Kidney glomerular epithelial cell (primary cell): ENCODE measurements around the gene ZNF444.

ENCODE experiments used
- DNase-seq: peaks from one replicate; lab custom pipeline; 2025; lab: John Stamatoyannopoulos, UW

ZNF444 gene

GRCh38 chr19:56123266-56123891 lies 17.7 kb upstream of the ZNF444 start:
- DNase-seq: no peak

GRCh38 chr19:56124578-56124977 lies 16.5 kb upstream of the ZNF444 start:
- DNase-seq: no peak

DNA sequence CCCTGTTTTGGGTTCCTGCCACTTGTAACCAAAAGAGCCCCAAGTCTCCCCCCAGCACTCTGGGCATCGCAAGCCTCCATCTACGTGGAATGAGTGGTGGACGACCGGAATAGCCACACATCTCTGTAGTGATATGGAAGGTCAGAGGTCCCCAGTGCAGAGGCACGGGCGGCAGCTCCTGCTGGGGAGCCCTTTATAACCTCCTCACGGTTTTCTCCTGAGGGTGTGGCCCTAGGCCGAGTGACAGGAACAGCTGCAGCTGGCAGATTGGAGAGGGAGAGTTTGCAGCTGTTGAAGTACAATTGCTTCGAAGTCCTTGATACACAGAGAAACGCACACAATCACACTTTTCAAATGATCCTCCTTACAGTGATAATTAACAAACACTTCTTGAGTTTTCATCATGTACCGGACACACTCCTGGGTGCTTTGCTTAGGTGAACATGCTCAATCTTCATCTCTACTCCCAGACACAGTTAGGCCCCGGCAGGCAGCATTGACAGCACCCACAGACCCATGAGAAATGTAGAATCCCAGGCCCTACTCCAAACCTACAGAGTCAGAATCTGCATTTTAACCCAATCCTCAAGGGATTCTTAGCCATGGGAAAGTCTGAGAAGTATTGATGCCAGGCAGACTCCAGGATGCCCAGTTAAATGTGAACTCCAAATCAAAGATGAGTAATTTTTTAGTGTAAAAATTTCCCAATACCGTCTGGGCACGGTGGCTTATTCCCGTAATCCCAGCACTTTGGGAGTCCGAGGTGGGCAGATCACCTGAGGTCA lies 15.1 kb upstream of the ZNF444 start:
- DNase-seq: no peak

DNA sequence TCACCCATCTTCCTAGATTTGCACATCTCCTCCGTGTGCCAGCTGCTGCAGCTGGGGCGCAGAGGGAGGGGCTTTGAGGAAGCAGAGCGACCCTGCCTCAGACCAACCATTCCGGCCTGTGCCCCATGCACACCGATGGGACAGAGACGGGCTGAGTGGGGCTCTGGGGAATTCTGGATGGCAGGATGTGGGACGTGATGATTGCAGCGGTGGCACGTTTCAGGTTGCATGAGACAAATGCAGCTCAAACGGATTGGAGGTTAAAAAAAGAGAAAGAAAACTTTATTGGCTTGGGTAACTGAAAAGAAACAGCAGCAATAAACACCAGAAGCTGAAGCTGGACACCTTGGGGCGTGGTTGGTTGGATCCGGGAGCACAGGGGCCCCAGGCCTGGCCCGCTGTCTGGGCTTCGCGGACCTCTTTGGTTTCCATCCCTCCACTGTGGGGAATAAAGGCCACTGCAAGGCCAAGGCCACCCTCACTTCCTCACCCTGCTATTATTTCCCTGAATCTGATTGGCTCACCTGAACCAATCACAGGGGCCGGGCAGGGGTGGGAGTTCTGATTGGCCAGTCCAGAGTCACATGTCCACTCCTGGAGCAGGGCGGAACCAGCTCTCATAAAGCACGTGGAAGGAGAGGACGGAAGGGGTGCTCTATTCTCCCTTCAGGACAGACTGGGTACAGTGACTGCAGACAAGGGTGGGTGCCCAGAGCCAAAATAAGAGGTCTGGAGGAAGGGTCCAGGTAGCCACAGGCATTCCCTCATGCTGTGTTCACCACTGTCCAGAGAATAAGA lies 13.9 kb upstream of the ZNF444 start:
- no peak for DNase-seq

- no peak for DNase-seq
These were observed 11.1 kb upstream of the ZNF444 start for GRCh38 chr19:56130006-56130405.

- DNase-seq: no peak
These were observed 9.4 kb upstream of the ZNF444 start for GRCh38 chr19:56131651-56132050.

GRCh38 chr19:56132316-56132822 lies 8.7 kb upstream of the ZNF444 start:
- DNase-seq: peak; percentile 76

GRCh38 chr19:56133858-56134653 lies 7.0 kb upstream of the ZNF444 start:
- DNase-seq: peak; percentile 58

- DNase-seq: no peak
These were observed 6.5 kb upstream of the ZNF444 start for GRCh38 chr19:56134654-56134921.

- DNase-seq: no peak
These were observed 4.7 kb upstream of the ZNF444 start for GRCh38 chr19:56136362-56136761.

DNA sequence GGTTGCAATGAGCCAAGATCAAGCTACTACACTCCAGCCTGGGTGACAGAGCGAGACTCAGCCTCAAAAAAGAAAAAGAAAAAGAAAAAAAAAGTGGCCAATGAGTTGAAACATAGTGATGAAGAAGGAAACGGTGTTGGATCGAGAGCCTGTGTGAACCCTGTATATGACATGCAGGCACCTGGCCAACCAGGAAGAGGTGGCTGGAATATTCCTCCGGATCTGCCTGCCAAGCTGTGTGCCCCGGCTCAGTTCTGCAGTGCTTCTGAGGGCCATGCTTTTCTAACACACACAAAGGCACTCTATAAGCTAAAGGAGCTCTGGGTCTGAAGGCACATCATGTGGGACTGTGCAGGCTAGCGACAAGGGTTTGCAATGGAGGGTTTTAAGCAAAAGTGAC lies 3.7 kb upstream of the ZNF444 start:
- no peak for DNase-seq

- no peak for DNase-seq
These were observed 3.0 kb upstream of the ZNF444 start for GRCh38 chr19:56138069-56138468.

- no peak for DNase-seq
These were observed 1.1 kb upstream of the ZNF444 start for GRCh38 chr19:56139847-56140582.

GRCh38 chr19:56141417-56141993 lies 418 bp downstream of the ZNF444 start:
- no peak for DNase-seq

GRCh38 chr19:56142087-56142787 lies 1.1 kb downstream of the ZNF444 start:
- no peak for DNase-seq

- no peak for DNase-seq
These were observed 1.9 kb downstream of the ZNF444 start for GRCh38 chr19:56142897-56143434.

DNA sequence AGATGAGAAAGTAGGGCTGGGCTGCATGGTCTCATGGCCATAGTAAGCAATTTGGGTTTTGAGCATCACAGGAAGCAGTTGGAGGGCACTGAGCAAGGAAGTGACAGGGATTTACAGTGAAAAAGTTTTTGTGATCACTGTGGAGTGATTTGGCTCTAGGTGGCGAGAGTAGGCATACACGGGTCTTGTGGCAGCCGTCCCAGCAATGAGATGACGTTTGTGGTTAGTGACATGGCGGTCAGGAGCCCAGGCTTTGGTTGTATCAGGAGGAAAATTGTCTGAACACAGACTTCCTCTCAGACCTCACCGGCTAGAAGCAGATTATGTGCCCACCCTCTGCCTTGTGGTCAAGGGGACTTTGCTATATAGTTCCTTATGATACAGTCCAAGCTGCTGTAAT lies 3.3 kb downstream of the ZNF444 start:
- DNase-seq: no peak

GRCh38 chr19:56144831-56145230 lies 3.7 kb downstream of the ZNF444 start:
- no peak for DNase-seq

DNA sequence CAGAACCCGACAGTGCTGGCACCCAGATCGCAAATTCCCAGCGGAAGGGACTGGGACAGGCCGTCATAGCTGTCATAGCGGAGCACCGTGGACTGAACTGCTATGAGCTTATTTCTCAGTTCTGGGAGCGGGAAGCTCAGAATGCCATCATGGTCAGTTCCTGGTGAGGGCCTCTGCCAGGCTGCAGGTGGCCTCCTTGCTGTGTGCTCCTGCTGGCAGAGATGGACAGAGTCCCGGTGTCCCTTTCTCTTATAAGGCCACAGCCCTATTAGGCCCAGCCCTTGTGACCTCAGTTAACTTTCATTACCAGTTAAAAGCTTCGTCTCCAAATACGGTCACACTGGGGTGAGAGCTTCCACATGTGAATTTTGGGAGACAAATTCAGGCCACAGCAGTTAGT lies 4.6 kb downstream of the ZNF444 start:
- DNase-seq: no peak

- no peak for DNase-seq
These were observed 5.8 kb downstream of the ZNF444 start for GRCh38 chr19:56146904-56147303.
